OCI-LY3 (cell line): ENCODE data around the gene TMEM72.

Experiments
- EZH2phosphoT487 ChIP-seq: fragments of 200-600 bp; shearing (Covaris generic); IDR thresholded peaks from 2 replicates; pipeline ENCODE4 v1.6.1; 2018; ENCODE audit warnings: antibody characterized with exemption, mixed run types, low read depth
- TF ChIP-seq, protein P1 (sequence below): fragments of 200-600, 300-600 bp; sonication (generic); IDR thresholded peaks from 2 replicates; pipeline ENCODE4 v1.5.1; 2014; ENCODE audit warnings: antibody characterized with exemption, low read length, low read depth

DNA sequence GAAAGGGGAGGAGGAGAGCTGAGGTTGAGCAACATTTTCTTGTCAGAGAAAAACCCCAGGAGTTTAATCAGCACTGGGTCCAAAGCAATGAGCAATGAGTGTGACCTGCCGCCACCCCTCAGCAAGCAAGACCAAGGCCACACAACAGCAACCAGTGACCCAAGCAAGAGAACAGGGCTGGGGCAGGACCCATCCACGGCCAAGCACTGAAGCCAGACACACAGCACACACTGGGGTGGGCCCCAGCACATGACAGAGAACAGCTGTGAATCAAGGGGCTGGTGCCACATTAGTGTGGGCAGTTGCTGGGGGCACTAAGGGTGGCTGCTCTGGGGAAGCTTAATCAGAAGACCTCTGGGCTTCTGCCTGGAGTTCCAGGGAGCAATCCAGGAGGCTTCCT, 16.2 kb downstream of the TMEM72 start:
- TF ChIP-seq, protein P1, sequence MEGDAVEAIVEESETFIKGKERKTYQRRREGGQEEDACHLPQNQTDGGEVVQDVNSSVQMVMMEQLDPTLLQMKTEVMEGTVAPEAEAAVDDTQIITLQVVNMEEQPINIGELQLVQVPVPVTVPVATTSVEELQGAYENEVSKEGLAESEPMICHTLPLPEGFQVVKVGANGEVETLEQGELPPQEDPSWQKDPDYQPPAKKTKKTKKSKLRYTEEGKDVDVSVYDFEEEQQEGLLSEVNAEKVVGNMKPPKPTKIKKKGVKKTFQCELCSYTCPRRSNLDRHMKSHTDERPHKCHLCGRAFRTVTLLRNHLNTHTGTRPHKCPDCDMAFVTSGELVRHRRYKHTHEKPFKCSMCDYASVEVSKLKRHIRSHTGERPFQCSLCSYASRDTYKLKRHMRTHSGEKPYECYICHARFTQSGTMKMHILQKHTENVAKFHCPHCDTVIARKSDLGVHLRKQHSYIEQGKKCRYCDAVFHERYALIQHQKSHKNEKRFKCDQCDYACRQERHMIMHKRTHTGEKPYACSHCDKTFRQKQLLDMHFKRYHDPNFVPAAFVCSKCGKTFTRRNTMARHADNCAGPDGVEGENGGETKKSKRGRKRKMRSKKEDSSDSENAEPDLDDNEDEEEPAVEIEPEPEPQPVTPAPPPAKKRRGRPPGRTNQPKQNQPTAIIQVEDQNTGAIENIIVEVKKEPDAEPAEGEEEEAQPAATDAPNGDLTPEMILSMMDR: no peak
- no peak for TF ChIP-seq EZH2phosphoT487
